Neural progenitor cell (in vitro differentiated cells): ENCODE results near the gene INCA1.

ENCODE experiments used
- CTCF ChIP-seq: fragments of 200-600 bp; sonication (generic); IDR thresholded peaks from 2 replicates; pipeline ENCODE4 v1.5.1; 2017; ENCODE audit warnings: antibody characterized with exemption, mild to moderate bottlenecking
- EZH2 ChIP-seq: fragments of 200-600 bp; sonication (generic); IDR thresholded peaks from 2 replicates; pipeline ENCODE4 v1.6.1; 2017; ENCODE audit warnings: antibody characterized with exemption, mild to moderate bottlenecking, moderate library complexity
- EZH2phosphoT487 ChIP-seq: fragments of 200-600 bp; sonication (generic); IDR thresholded peaks from 2 replicates; pipeline ENCODE4 v1.6.1; 2017; ENCODE audit warnings: antibody characterized with exemption

- TF ChIP-seq CTCF (no peak), EZH2phosphoT487 (no peak), EZH2 (no peak)
Observed at GRCh38 chr17:5000237-5000639, 2.9 kb upstream of the INCA1 start.
